ENCODE results near the gene APOL1. TPM values are rescaled to one million over a fixed set of nuclear protein-coding genes. Genes with fewer than 3 reads are reported as not detected.
"Not testable (repeated sequence)": the region's sequence is repeated elsewhere in the genome, so short reads cannot be mapped to it uniquely, and the experiment has no call there.

The APOL1 gene
- total and polyA plus RNA-seq, 10 of the 15 experiments (the other 5 are each of a cell fraction or from before 2014, with no cell fraction given), result 9.0 to 42.0 (median 17.6) TPM

- RAD21 ChIA-PET (ENCODE audit: unreplicated experiment), result interaction anchor here (0.9 to 1.4 kb wide), 2 partner anchors 50 to 52 kb away, joined by 3 read pairs; no protein-coding TSS in a partner anchor
- not testable (repeated sequence) for BruUV-seq (replicated peaks)
Measured at GRCh38 chr22:36228369-36228768, 24.6 kb upstream of the APOL1 start.

DNA sequence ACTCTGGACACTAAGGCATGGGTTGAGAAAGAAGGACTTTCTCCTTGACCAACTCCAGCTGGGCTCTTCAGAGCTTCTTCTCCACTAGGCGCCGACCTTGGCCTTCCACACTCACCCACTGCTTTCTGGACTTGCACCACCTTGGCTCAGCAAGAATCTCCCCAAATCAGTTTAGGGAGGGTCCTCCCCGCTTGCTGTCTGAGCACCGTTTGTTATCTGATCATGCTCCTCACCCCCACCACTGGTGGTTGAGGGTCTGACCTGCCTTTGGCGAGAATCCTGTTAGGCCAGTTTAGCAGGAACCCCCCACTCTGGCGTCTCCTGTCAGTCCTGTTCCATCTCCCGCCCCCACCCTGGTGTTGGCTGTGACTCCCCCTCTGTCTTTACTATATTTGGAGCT is 24.0 kb upstream of the APOL1 start:
- H2AFZ ChIP-seq (ENCODE audit: control insufficient read depth, low read depth, low read length), result no peak overlapping the region
- peaks cover 8 to 23% of the 10 kb centered on the region in 2 experiments for H3K36me3 ChIP-seq (ENCODE audit: control insufficient read depth in 2 of 2, insufficient read depth in 2 of 2, low read length in 1 of 2)
- no peaks in the 10 kb centered on the region for H3K27me3 ChIP-seq (replicated peaks in 1 of 2; ENCODE audit: control insufficient read depth in 2 of 2, insufficient read depth in 2 of 2, low read length in 1 of 2)
- H4K20me1 ChIP-seq (ENCODE audit: control insufficient read depth, insufficient read depth), result no peaks in the 10 kb centered on the region
- H3K9me3 ChIP-seq (replicated peaks; ENCODE audit: control insufficient read depth, insufficient read depth, low read length), result no peaks in the 10 kb centered on the region
- H3K27ac ChIP-seq (ENCODE audit: control insufficient read depth, insufficient read depth), result no peak overlapping the region
- POLR2A ChIA-PET, result no interaction called here
- CTCF ChIA-PET, result interaction anchor here (1.0 kb wide), 1 partner anchor 34 kb away, joined by 3 read pairs; no protein-coding TSS in a partner anchor
- H3K4me1 ChIP-seq (ENCODE audit: control insufficient read depth, insufficient read depth, low read length), result peaks cover 7% of the 10 kb centered on the region
- 81% methylated on average over 7 of the region's 7 CpGs for WGBS (ENCODE audit: insufficient coverage, insufficient replicate concordance, low lambda C conversion rate, missing lambda C conversion rate)
- no TSS peak for BruUV-seq (replicated peaks)
- ATAC-seq (no peak), DNase-seq (ENCODE audit: low read depth, low spot score) (no peak), FAIRE-seq (no peak)
- intact Hi-C loops (cut with micrococcal nuclease; ENCODE audit: unreplicated experiment) (no loop called here), in situ Hi-C loops (cut with MboI) (no loop called here)
- no peak overlapping the region for H3K4me2 ChIP-seq (ENCODE audit: control insufficient read depth, insufficient read depth)
- no peak overlapping the region for H3K9ac ChIP-seq (ENCODE audit: control insufficient read depth, insufficient read depth, low read length)
- RAD21 ChIA-PET (ENCODE audit: unreplicated experiment), result interaction anchor here (0.9 kb wide), 1 partner anchor 51 kb away, joined by 3 read pairs; no protein-coding TSS in a partner anchor
- SMC1A ChIA-PET (ENCODE audit: uncharacterized antibody, unreplicated experiment), result interaction anchor here (1.3 kb wide), 1 partner anchor 10 kb away, joined by 6 read pairs; the partner anchor contains the start of gene APOL2
- H3K4me3 ChIP-seq, result no peak overlapping the region
- TF ChIP-seq IKZF1 (conservative IDR thresholded peaks at IDR 0.05) (no peak), TCF12 (IDR thresholded peaks at IDR 0.05; ENCODE audit: low read depth, low read length) (no peak), ESRRA (IDR thresholded peaks at IDR 0.05; ENCODE audit: low read length) (no peak), TCF7 (IDR thresholded peaks at IDR 0.05; ENCODE audit: borderline replicate concordance) (no peak), BCLAF1 (IDR thresholded peaks at IDR 0.05) (no peak)
- no peaks in the 10 kb centered on the region for H3K79me2 ChIP-seq (ENCODE audit: control insufficient read depth, insufficient read depth, low read length)

More at GRCh38 chr22:36228369-36228768, 24.6 kb upstream of the APOL1 start:
- H4K20me1 ChIP-seq (ENCODE audit: control insufficient read depth, insufficient read depth); in situ Hi-C loops (cut with MboI); H3K27ac ChIP-seq (ENCODE audit: control insufficient read depth, insufficient read depth); POLR2A ChIA-PET; H3K9me3 ChIP-seq (replicated peaks; ENCODE audit: control insufficient read depth, insufficient read depth, low read length); FAIRE-seq; H3K4me2 ChIP-seq (ENCODE audit: control insufficient read depth, insufficient read depth); ATAC-seq; H3K79me2 ChIP-seq (ENCODE audit: control insufficient read depth, insufficient read depth, low read length); intact Hi-C loops (cut with micrococcal nuclease; ENCODE audit: unreplicated experiment); H3K4me1 ChIP-seq (ENCODE audit: control insufficient read depth, insufficient read depth, low read length); H3K9ac ChIP-seq (ENCODE audit: control insufficient read depth, insufficient read depth, low read length); H2AFZ ChIP-seq (ENCODE audit: control insufficient read depth, low read depth, low read length); H3K4me3 ChIP-seq; H3K27me3 ChIP-seq (replicated peaks in 1 of 2; ENCODE audit: control insufficient read depth in 2 of 2, insufficient read depth in 2 of 2, low read length in 1 of 2); DNase-seq (ENCODE audit: low read depth, low spot score): not testable (repeated sequence)
- ChIA-PET CTCF (interaction anchor here (1.0 to 1.2 kb wide), 3 partner anchors 9 to 34 kb away, joined by 3 to 6 read pairs (median 3); partner anchors contain the start of gene APOL2), SMC1A (ENCODE audit: uncharacterized antibody, unreplicated experiment) (interaction anchor here (1.2 to 2.6 kb wide), 3 partner anchors 8 to 12 kb away, joined by 3 to 12 read pairs (median 6); partner anchors contain the start of gene APOL2)
- H3K36me3 ChIP-seq (ENCODE audit: control insufficient read depth in 2 of 2, insufficient read depth in 2 of 2, low read length in 1 of 2), result peaks cover 8 to 23% of the 10 kb centered on the region in 2 experiments
- 100% methylated on average over 1 of the region's 1 CpG for whole genome bisulfite sequencing (ENCODE audit: insufficient coverage, insufficient replicate concordance, low lambda C conversion rate, missing lambda C conversion rate)

- H3K9ac ChIP-seq (ENCODE audit: control insufficient read depth, insufficient read depth, low read length); intact Hi-C loops (cut with micrococcal nuclease; ENCODE audit: unreplicated experiment); DNase-seq (ENCODE audit: low read depth, low spot score); H3K79me2 ChIP-seq (ENCODE audit: control insufficient read depth, insufficient read depth, low read length); H3K4me1 ChIP-seq (ENCODE audit: control insufficient read depth, insufficient read depth, low read length); H4K20me1 ChIP-seq (ENCODE audit: control insufficient read depth, insufficient read depth); H2AFZ ChIP-seq (ENCODE audit: control insufficient read depth, low read depth, low read length); CTCF ChIA-PET; ATAC-seq; H3K4me3 ChIP-seq; FAIRE-seq; H3K27me3 ChIP-seq (replicated peaks in 1 of 2; ENCODE audit: control insufficient read depth in 2 of 2, insufficient read depth in 2 of 2, low read length in 1 of 2); H3K4me2 ChIP-seq (ENCODE audit: control insufficient read depth, insufficient read depth); RAD21 ChIA-PET (ENCODE audit: unreplicated experiment); H3K9me3 ChIP-seq (replicated peaks; ENCODE audit: control insufficient read depth, insufficient read depth, low read length); BruUV-seq (replicated peaks); in situ Hi-C loops (cut with MboI); POLR2A ChIA-PET; H3K27ac ChIP-seq (ENCODE audit: control insufficient read depth, insufficient read depth): not testable (repeated sequence)
- H3K36me3 ChIP-seq (ENCODE audit: control insufficient read depth in 2 of 2, insufficient read depth in 2 of 2, low read length in 1 of 2), result peaks cover 8 to 23% of the 10 kb centered on the region in 2 experiments
- SMC1A ChIA-PET (ENCODE audit: uncharacterized antibody, unreplicated experiment), result interaction anchor here (0.7 kb wide), 1 partner anchor 13 kb away, joined by 3 read pairs; no protein-coding TSS in a partner anchor
- WGBS (ENCODE audit: insufficient coverage, insufficient replicate concordance, low lambda C conversion rate, missing lambda C conversion rate), result 75% methylated on average over 3 of the region's 3 CpGs
Measured at GRCh38 chr22:36229649-36230048, 23.3 kb upstream of the APOL1 start.
